GM23338 (cell line): ENCODE results near the gene DDX49. TPM values are rescaled to one million over a fixed set of nuclear protein-coding genes. Genes with fewer than 3 reads are reported as not detected.

Experiments
- ATAC-seq: fragments of 200-7000 bp; cut with Tn5 transposase; 3 replicates; pipeline ENCODE4 v1.9.1; 2020
- DNase-seq: peaks from one replicate; pipeline ENCODE4 v3.0.0-alpha.2; 2015; ENCODE audit warnings: low spot score
- H2AFZ ChIP-seq: fragments of 200-600 bp; sonication (generic); 2 replicates; pipeline ENCODE4 v1.8.0; 2016; ENCODE audit warnings: antibody characterized with exemption, mild to moderate bottlenecking, moderate library complexity
- H3F3A ChIP-seq: fragments of 200-600 bp; sonication (generic); replicated peaks from 2 replicates; pipeline ENCODE4 v1.8.0; 2017; ENCODE audit warnings: antibody characterized with exemption, mixed run types, low read depth
- H3K27ac ChIP-seq: fragments of 200-600 bp; sonication (generic); 2 replicates; pipeline ENCODE4 v1.6.1; 2016; ENCODE audit warnings: low read depth
- H3K27me3 ChIP-seq: fragments of 200-600 bp; sonication (generic); 2 replicates; pipeline ENCODE4 v1.8.0; 2016; ENCODE audit warnings: mild to moderate bottlenecking, mixed run types, moderate library complexity; ENCODE audit not compliant: insufficient read depth
- H3K36me3 ChIP-seq: fragments of 200-600 bp; sonication (generic); 2 replicates; pipeline ENCODE4 v1.8.0; 2016; ENCODE audit warnings: mild to moderate bottlenecking; ENCODE audit not compliant: insufficient read depth
- H3K4me1 ChIP-seq: fragments of 200-600 bp; sonication (generic); 2 replicates; pipeline ENCODE4 v1.8.0; 2016; ENCODE audit warnings: mild to moderate bottlenecking, moderate library complexity; ENCODE audit not compliant: insufficient read depth
- H3K4me2 ChIP-seq: fragments of 200-600 bp; sonication (generic); 2 replicates; pipeline ENCODE4 v1.7.1; 2017; ENCODE audit warnings: mixed run types
- H3K4me3 ChIP-seq: fragments of 200-600 bp; sonication (generic); 2 replicates; pipeline ENCODE4 v1.6.1; 2016; ENCODE audit warnings: mixed run types
- H3K79me2 ChIP-seq: fragments of 200-600 bp; sonication (generic); replicated peaks from 2 replicates; pipeline ENCODE4 v1.8.0; 2017; ENCODE audit warnings: mild to moderate bottlenecking; ENCODE audit not compliant: insufficient read depth
- H3K9me2 ChIP-seq: fragments of 200-600 bp; sonication (generic); 2 replicates; pipeline ENCODE4 v1.8.0; 2017; ENCODE audit not compliant: insufficient read depth
- H4K20me1 ChIP-seq: fragments of 200-600 bp; sonication (generic); replicated peaks from 2 replicates; pipeline ENCODE4 v1.8.0; 2017; ENCODE audit warnings: mild to moderate bottlenecking; ENCODE audit not compliant: insufficient read depth
- H3K27ac Mint-ChIP-seq: 2 replicates; pipeline ENCODE4 v1.8.0; 2020; ENCODE audit warnings: inconsistent platforms, mild to moderate bottlenecking, moderate library complexity, mixed read lengths
- H3K27me3 Mint-ChIP-seq: 3 replicates; pipeline ENCODE4 v1.8.0; 2022; ENCODE audit warnings: low read depth, mild to moderate bottlenecking, moderate library complexity, mixed read lengths, inconsistent platforms; ENCODE audit not compliant: insufficient read depth, poor library complexity
- H3K36me3 Mint-ChIP-seq: 3 replicates; pipeline ENCODE4 v1.8.0; 2021; ENCODE audit warnings: low read depth, mild to moderate bottlenecking, inconsistent platforms, moderate library complexity, mixed read lengths
- H3K4me1 Mint-ChIP-seq: 3 replicates; pipeline ENCODE4 v1.8.0; 2020; ENCODE audit warnings: mild to moderate bottlenecking, inconsistent platforms, mixed read lengths
- H3K4me3 Mint-ChIP-seq: 3 replicates; pipeline ENCODE4 v1.8.0; 2021; ENCODE audit warnings: moderate library complexity, mild to moderate bottlenecking, inconsistent platforms, mixed read lengths
- H3K9me3 Mint-ChIP-seq: 3 replicates; pipeline ENCODE4 v1.8.0; 2020; ENCODE audit warnings: moderate library complexity, mild to moderate bottlenecking, inconsistent platforms, mixed read lengths
- CREB1 ChIP-seq: fragments of 250-450 bp; sonication (Bioruptor Pico); IDR thresholded peaks from 2 replicates; pipeline ENCODE4 v1.5.0; 2020; ENCODE audit warnings: low read depth, mild to moderate bottlenecking, moderate library complexity
- EZH2phosphoT487 ChIP-seq: fragments of 200-600 bp; sonication (generic); IDR thresholded peaks from one replicate; pipeline ENCODE4 v1.8.1; 2018; ENCODE audit warnings: antibody characterized with exemption; ENCODE audit not compliant: unreplicated experiment
- ZNF114 ChIP-seq: fragments of 250-450 bp; sonication (Bioruptor Pico); IDR thresholded peaks from 2 replicates; pipeline ENCODE4 v1.5.0; 2020; ENCODE audit warnings: mild to moderate bottlenecking, moderate library complexity
- polyA plus RNA-seq: library from polyadenylated mRNA; unstranded; fragments of >200 nt; fragmentation: Nextera tagmentation; extraction: Ambion mirVana; gene quantifications from 2 replicates; pipeline ENCODE4 v1.2.1, GENCODE V29; 2016
- total RNA-seq: library from RNA; depleted of rRNA; stranded (reverse); fragments of >200 nt; shearing (Covaris generic); gene quantifications from 2 replicates; pipeline ENCODE4 v1.2.3, GENCODE V29; 2014
- TF ChIP-seq, protein P1 (sequence below): fragments of 250-450 bp; sonication (Bioruptor Pico); IDR thresholded peaks from 2 replicates; pipeline ENCODE4 v1.5.0; 2020; ENCODE audit warnings: mild to moderate bottlenecking, moderate library complexity

The DDX49 gene
- total and polyA plus RNA-seq, 2 experiments from 2014 or later = 40.2 to 75.3 TPM

DNA sequence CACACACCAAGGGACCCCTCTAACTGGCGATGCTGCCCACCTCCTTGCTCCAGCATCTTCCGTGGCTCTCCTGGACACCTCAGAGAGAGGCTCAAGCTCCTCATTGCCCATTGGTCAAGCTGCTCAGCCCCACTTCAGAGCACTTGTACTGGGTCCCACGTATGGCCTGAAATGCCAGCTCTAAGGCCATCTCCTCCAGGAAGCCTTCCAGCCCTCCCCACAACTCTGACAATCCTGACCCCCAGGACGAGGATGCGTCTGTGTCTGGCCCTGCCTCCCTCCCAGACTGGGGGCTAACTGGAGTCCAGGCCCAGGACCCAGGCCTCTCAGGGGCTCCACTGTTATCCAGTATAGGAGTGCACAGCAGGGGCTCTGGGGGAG is 29.5 kb downstream of the DDX49 start (continued):
- TF ChIP-seq, protein P1, sequence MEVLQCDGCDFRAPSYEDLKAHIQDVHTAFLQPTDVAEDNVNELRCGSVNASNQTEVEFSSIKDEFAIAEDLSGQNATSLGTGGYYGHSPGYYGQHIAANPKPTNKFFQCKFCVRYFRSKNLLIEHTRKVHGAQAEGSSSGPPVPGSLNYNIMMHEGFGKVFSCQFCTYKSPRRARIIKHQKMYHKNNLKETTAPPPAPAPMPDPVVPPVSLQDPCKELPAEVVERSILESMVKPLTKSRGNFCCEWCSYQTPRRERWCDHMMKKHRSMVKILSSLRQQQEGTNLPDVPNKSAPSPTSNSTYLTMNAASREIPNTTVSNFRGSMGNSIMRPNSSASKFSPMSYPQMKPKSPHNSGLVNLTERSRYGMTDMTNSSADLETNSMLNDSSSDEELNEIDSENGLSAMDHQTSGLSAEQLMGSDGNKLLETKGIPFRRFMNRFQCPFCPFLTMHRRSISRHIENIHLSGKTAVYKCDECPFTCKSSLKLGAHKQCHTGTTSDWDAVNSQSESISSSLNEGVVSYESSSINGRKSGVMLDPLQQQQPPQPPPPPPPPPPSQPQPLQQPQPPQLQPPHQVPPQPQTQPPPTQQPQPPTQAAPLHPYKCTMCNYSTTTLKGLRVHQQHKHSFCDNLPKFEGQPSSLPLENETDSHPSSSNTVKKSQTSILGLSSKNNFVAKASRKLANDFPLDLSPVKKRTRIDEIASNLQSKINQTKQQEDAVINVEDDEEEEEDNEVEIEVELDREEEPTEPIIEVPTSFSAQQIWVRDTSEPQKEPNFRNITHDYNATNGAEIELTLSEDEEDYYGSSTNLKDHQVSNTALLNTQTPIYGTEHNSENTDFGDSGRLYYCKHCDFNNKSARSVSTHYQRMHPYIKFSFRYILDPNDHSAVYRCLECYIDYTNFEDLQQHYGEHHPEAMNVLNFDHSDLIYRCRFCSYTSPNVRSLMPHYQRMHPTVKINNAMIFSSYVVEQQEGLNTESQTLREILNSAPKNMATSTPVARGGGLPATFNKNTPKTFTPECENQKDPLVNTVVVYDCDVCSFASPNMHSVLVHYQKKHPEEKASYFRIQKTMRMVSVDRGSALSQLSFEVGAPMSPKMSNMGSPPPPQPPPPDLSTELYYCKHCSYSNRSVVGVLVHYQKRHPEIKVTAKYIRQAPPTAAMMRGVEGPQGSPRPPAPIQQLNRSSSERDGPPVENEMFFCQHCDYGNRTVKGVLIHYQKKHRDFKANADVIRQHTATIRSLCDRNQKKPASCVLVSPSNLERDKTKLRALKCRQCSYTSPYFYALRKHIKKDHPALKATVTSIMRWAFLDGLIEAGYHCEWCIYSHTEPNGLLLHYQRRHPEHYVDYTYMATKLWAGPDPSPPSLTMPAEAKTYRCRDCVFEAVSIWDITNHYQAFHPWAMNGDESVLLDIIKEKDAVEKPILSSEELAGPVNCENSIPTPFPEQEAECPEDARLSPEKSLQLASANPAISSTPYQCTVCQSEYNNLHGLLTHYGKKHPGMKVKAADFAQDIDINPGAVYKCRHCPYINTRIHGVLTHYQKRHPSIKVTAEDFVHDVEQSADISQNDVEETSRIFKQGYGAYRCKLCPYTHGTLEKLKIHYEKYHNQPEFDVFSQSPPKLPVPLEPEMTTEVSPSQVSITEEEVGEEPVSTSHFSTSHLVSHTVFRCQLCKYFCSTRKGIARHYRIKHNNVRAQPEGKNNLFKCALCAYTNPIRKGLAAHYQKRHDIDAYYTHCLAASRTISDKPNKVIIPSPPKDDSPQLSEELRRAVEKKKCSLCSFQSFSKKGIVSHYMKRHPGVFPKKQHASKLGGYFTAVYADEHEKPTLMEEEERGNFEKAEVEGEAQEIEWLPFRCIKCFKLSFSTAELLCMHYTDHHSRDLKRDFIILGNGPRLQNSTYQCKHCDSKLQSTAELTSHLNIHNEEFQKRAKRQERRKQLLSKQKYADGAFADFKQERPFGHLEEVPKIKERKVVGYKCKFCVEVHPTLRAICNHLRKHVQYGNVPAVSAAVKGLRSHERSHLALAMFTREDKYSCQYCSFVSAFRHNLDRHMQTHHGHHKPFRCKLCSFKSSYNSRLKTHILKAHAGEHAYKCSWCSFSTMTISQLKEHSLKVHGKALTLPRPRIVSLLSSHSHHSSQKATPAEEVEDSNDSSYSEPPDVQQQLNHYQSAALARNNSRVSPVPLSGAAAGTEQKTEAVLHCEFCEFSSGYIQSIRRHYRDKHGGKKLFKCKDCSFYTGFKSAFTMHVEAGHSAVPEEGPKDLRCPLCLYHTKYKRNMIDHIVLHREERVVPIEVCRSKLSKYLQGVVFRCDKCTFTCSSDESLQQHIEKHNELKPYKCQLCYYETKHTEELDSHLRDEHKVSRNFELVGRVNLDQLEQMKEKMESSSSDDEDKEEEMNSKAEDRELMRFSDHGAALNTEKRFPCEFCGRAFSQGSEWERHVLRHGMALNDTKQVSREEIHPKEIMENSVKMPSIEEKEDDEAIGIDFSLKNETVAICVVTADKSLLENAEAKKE (CRISPR knock-in tag) = no peak
- TF ChIP-seq EZH2phosphoT487 = no peak

DNA sequence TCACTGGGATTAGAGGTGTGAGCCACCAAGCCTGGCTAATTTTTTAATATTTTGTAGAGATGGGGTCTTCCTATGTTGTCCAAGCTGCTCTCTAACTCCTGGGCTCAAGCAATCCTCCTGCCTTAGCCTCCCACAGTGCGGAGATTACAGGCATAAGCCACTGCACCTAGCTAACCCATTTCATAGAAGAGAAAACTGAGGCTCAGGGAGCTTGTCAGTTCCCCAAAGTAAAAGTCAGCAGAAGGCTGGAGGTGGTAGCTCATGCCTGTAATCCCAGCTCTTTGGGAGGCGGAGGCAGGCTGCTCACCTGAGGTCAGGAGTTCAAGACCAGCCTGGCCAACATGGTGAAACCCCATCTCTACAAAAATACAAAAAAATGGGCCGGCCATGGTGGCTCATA is 30.3 kb downstream of the DDX49 start:
- Histone ChIP-seq H4K20me1 (no peaks in the 10 kb centered on the region), H3K4me1 (no peaks in the 10 kb centered on the region), H3K9me2 (no peaks in the 10 kb centered on the region), H3K4me3 (no peak overlapping the region), H3K79me2 (no peaks in the 10 kb centered on the region), H3F3A (no peaks in the 10 kb centered on the region), H3K27ac (no peak overlapping the region), H3K36me3 (no peaks in the 10 kb centered on the region), H3K4me2 (no peak overlapping the region), H2AFZ (no peak overlapping the region), H3K27me3 (no peaks in the 10 kb centered on the region)
- H3K9me3 Mint-ChIP-seq = peaks cover under 1% of the 10 kb centered on the region; the same call in 1 of the 3 replicates
- no peak for DNase-seq
- peaks cover 9% of the 10 kb centered on the region for H3K27me3 Mint-ChIP-seq
- H3K36me3 Mint-ChIP-seq = peaks cover 9% of the 10 kb centered on the region
- H3K4me3 Mint-ChIP-seq = no peak overlapping the region
- TF ChIP-seq CREB1 (CRISPR knock-in tag) (no peak), EZH2phosphoT487 (no peak), ZNF114 (no peak)
- no peak for ATAC-seq
- no peaks in the 10 kb centered on the region for H3K4me1 Mint-ChIP-seq
- H3K27ac Mint-ChIP-seq = no peak overlapping the region
